Activated CD4-positive, alpha-beta T cell treated with anti-CD3 and anti-CD28 coated beads for 48 hours (primary cell): ENCODE measurements around the gene RPP25L.
A peak's percentile ranks its signal among the peaks of the same experiment; 100 is the strongest.

Experiments used
- DNase-seq: peaks from one replicate; pipeline ENCODE4 v3.0.0-alpha.2; 2020

RPP25L gene

DNA sequence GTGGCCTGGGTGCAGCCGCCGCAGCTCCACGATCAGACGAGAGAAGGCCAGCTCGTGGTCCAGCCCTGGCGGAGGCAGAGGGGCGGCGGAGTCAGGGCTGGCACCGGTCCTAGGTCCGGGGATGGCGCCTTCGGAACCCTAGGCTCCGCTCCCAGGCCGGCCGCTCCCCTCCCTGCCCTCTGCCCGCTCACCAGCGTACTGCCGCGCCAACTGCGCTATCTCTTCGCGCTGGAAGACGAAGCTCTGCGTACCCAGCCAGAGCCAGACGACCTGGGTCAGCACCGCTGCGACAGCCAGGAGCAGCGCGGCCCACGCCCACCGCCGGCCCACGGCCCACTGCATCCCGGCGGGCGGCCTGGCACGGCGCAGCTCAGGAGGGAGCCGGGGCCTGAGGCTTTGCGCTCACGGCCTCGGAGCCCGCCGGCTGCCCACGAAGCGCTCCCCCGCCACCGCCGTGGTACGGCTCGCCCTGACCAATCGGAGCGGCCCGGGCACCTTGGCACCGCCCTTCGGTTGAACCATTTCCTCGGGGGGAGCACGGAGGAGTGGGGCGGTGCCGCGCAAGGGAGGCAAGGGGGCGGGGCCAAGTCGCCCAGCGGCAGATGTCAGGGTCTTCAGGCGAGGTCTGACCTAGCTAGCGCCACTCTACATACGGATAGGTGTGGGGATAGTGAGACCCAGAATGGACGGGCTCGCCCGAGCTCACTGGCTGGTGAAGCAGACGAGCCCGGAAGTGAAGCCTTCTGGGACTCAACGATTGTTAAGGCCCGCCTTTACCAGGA is 25.6 kb upstream of the RPP25L start, which contains the start of gene SIGMAR1:
Gene SIGMAR1 (minus strand): TSS at position 432 of the 782 bp plus-strand sequence. CDS start 90 bp downstream, at position 342.
- peak; percentile 96 for DNase-seq

- DNase-seq = peak; percentile 51
Measured at GRCh38 chr9:34636791-34637355, 25.0 kb upstream of the RPP25L start.

DNA sequence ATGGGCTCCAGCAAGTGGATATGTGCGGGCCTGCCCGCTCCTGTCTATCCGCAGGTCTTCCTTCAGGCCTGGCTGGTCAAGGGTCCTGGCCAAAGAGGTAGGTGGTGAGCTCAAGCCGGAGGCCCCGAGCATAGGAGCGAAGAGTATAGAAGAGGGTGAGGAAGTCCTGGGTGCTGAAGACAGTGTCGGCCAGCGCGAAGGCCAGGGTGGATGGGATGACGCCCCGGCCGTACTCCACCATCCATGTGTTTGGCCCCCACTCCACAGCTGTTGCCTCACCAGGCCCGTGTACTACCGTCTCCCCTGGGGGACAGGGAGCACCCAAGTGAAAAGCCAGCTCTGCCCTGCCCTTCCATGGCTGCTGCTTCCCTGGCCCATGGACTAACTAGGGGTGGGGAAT is 23.7 kb upstream of the RPP25L start:
- no peak for DNase-seq

DNA sequence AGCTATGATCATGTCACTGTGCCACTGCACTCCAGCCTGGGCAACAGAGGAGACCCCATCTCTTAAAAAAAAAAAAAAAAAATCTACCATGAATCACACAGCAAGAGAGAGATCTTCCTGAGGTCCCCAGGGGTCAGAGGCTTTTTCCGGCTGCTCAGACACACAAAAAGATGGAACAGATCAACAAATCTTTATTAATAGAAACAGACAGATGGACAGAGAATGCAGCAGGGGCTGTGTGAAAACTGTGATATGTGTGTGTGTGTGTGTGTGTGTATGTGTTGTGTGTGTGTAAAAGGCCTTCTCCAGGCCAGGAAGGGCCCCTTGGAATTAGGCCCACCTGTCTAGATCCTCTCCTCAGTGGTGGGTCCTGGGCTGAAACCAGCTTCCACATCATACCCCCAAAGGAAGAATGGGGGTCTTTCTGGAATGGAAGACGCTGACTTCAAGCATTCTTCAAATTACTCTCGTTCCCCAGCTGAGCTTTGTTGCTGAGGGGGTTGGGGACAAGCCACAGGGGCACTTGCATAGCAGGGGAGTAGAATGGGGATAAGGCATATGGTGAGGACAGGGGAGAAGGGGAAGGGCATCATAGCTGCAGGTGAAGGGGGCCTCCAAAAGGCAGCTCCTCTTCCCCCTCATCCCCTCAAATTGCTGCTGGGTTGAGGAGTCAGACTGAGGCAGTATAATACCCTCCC is 22.8 kb upstream of the RPP25L start:
- no peak for DNase-seq

DNA sequence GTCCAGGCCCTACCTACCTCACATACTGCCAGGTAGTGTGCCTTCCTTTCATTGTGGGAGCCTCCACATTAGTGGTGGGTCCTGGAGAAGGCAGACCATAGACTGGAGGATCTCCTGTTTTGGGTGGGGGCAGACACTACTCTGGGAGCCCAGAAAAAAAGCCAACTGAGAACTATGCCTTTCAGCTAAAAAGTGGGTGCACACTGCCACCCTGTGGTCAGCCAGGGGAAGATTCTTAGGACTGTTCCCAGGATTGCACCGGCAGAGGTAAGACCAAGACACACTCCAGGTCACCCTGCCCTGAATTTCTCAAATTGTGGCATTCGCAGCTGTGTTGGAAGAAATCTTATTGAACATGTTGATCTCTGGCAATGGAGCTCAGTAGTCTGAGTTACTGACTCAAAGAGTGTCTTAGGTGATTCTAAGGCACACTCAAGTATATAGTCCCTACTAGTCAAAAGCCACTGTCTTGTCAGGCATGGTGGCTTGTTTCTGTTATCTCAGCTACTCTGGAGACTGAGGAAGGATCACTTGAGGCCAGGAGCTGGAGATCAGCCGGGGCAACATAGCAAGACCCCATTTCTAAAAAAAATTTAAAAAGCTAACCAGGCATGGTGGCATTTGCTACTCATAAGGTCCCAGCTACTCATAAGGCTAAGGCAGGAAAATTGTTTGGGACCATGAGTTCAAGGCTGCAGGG is 22.1 kb upstream of the RPP25L start:
- peak; percentile 81 for DNase-seq

- DNase-seq = no peak
Measured at GRCh38 chr9:34633166-34633565, 21.3 kb upstream of the RPP25L start.

DNA sequence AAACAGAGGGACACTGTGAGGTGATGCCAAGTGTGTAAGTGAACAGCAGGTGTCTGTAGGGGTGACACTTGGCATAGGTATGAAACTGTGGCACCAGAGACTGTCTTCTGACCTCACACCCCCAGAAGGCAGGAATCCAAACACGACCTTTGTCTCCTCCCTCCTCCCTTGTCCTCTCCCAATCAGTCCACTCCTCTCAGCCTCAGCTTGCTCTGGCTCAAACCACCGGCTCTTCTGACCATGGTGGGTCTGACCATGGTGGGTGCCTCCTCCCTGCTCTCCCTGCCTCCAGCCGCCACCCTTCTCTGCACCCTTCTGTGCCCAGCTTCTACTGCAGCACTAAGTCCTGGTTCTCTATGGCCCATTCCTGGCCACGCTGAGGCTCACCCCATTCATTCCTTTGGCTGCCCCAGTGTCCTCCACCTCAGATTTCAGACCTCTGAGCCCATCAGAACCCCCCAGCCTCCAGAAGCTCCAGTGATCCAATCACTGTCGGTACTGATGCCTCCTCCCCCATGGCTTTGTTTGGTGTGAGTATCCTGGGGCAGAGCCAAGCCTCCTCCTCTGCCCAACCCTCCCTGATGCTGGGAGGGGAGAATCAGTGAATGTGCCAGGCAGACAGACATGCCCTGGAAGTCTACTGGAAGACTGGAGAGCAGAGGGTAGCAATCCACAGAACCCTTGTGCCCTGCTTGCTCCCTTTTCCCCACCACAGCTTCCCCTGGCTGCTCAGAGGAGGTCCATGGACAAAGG is 18.7 kb upstream of the RPP25L start:
- no peak for DNase-seq

DNA sequence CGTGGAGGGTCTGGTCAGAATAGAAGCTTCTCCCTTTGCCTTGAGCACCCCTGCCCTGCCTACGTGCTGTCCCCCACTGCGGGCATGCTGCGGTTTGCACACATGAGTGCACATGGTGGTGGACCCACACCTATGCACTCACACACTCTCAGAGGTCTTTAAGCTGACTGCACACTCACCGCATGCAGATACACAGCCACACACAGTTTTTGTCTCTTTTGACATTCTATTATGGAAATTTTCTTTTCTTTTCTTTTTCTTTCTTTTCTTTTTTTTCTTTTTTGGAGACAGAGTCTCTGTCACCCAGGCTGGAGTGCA is 17.6 kb upstream of the RPP25L start:
- DNase-seq = no peak

DNA sequence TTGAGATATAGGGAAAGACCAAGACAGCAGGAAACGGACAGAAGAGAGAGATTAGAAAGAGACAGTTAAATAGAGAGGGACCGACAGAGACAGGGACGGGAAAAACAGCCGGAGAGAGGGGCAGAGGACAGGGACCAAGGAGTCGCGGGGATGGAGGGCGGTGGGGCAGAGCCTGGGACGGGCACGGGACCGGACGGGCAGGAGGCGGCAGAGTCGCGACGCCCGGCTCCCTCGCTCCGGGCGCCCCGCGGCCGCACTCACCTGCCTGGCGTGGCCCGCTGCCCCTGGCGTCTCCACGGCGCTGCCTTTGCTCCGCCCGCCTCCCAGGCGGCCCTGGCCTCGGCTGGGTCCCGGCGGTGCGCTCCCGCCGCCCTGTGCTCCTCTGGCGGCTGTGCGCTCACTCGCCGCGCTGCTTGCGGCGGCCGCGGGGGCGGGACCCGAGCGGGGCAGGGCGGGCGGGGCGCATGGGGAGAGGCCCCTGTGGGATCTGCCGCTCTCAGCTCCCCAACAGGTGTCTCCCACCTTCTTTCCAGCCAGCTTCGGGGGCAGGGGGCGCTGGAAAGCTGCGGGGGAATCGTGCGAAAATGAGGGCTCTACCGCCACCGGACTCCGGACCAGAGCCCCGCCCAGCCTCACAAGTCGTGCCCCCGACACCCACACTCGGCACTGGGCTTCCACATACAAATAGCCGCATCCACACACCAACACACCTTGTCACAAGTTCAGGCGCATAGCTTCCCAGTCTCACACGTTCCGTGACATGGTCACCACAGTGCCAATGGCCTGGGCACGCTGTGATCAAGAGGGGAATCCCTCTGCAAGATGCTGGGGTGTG is 17.0 kb upstream of the RPP25L start, which contains the start of gene ARID3C:
Gene ARID3C (minus strand): TSS at position 411 of the 835 bp plus-strand sequence. CDS start 1,052 bp downstream, outside the sequence.
- peak; percentile 49 for DNase-seq

GRCh38 chr9:34627716-34628655 is 16.1 kb upstream of the RPP25L start:
- DNase-seq = no peak

DNA sequence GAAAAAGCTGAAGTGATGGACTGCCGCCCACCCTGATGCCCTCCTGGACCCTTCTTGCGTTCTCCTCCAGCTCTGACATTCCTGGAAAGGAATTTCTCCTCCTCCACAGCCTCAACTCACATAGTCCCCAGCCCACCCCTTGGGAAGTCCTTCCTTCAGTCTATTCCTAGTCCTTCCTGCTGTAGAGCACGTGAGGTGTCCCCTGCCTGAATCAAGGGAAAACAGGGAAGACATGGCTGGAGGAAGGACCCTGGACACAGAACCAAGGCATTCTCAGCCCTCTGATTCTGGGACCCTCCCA is 13.2 kb upstream of the RPP25L start:
- no peak for DNase-seq

GRCh38 chr9:34624475-34625185 is 12.7 kb upstream of the RPP25L start:
- no peak for DNase-seq

- DNase-seq = no peak
Measured at GRCh38 chr9:34623374-34624235, 11.7 kb upstream of the RPP25L start.

DNA sequence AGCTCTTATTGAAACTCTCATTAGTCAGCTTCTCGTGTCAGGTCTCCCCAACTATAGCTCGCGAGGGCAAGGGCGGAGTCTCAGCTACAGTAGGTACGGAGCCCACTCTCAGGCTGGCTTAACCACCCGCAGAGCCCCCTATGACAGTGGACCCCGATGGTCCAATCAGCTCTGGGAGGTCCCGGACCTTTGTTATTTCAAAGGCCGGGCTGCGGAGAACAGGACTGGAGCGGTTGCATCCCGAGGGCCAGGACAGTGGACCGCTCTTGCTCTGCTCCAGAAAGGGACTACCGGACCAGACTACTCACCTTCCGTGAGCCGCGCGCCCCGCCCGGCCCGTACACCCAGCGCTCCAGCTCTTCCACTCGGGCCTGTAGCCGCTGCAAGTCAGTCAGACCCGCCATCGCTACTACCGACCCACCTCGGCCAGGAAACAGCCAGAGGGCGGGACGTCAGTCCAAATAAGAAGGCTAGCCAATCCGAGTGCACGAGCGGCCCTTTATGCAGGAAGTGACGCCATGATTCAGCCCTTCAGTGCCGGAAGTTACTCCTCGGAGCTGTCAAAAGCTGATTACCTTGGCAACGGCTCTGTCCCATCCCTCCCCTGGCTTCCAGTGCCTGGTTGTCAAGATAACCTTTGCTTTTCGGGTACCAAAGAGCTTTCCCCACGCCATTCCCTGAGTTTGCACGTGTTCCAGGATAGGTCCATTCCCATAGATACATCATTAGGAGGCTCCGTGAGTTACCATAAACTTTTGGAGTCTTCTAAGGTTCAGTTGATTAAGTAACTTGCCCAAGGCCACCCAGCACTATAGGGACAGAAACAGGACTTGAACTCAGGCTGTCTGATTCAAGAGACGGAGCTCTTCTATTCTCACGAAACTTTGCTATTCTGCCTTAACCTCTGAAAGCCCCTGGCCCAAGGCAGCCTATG is 8.4 kb upstream of the RPP25L start, which contains the start of gene DCTN3:
Gene DCTN3 (minus strand): TSS at position 435 of the 934 bp plus-strand sequence. CDS start 31 bp downstream, at position 404.
- DNase-seq = peak; percentile 93

DNA sequence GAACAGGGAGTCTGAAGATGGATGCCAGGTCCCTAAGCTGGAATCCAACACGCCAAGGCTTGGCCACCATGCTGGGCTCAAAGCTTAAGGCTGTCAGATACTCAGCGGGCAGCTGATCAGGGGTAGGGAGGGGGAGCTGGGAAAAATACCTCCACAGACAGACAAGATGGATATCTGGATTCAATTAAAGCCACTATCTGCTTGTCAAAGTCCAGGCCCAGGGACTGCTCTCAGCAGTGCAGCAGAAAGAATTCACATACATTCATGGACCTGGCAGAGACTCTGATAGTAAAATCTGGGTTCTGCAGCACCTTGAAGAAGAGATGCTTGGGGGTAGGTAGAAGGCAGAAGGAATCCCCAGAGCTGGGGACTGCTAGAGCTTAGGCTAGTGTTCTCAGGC is 3.2 kb upstream of the RPP25L start:
- no peak for DNase-seq

DNA sequence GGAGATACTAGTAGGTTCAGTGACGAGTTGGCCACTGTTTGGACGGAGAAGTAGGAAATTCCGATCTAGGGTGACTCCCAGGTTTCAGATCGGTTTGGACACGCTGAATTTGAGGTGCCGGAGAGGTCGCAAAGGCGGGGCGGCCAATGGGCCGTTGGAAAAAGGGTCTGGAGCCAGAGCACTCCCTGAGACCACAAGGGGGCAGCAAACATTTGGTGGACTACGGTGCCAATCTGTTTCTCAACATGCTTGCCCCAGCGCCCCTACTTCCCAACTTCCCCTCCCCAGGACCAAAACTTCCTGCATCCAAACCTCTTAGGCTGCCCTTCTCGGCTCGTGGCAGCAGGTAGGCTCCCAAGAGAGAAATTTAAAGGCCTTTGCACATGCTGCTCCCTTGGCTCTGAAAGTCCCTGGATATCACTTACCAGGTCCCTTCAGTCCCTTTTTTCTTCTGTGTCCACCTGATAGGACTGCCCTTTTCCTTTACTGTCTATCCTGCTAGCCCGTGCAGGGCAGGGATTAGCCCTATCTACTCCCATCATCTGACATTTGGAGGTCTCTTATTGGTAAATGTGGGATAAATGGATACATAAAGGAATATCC is 992 bp upstream of the RPP25L start:
- DNase-seq = peak; percentile 80

DNA sequence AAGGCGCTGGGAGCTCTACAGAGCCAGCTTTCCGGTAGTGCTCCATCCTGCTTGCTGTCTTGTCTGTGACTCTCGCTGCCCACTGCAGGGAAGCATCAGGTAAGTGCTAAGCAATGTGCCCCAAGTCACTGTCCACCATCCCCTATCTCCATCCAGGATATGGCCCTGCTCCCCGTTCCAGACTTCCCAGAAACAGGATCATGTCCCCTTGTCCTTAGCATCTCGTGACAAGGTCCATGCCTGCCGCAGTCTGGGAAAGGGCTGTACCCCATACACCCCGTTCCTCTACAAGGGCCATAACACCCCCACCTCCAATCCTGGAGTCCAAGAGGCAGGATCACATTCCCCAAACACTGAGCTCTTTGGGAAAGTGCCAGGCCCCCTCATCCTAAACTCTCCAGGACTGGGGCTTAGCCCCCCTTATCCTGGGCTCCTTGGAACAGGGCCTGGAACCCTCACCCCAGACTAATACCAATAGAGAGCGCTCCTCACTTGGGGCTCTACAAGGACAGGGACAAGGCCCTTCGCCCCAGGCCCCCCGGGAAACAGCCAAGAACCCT is 566 bp downstream of the RPP25L start:
- DNase-seq = no peak
